Measurements from ENCODE around the gene LRP8. TPM values are rescaled to one million over a fixed set of nuclear protein-coding genes. Genes with fewer than 3 reads are reported as not detected.

LRP8 gene
- polyA plus RNA-seq, 2 donors, result 2.7 to 6.9 TPM

GRCh38 chr1:53349369-53349835 is 21.5 kb upstream of the LRP8 start:
- Histone ChIP-seq H3K36me3 (ENCODE audit: control insufficient read depth in 2 of 2, insufficient read depth in 2 of 2, low read length in 1 of 2) (no peaks in the 10 kb centered on the region), H3K27ac (ENCODE audit: low read depth in 2 of 2, low read length in 1 of 2) (no peak overlapping the region), H3K9me3 (ENCODE audit: control insufficient read depth in 2 of 2, insufficient read depth in 1 of 2, low read depth in 1 of 2, low read length in 1 of 2) (peaks cover 0 to 3% of the 10 kb centered on the region in 2 donors), H3K27me3 (ENCODE audit: control insufficient read depth in 1 of 2, insufficient read depth in 2 of 2, low read length in 2 of 2) (no peaks in the 10 kb centered on the region), H3K4me1 (ENCODE audit: control insufficient read depth in 2 of 2, insufficient read depth in 2 of 2, low read length in 1 of 2) (no peaks in the 10 kb centered on the region), H3K4me3 (ENCODE audit: low read depth in 1 of 2, low read length in 2 of 2) (no peak overlapping the region)
- 61 to 82% methylated on average over 5 of the region's 5 CpGs for WGBS, 2 donors

GRCh38 chr1:53348486-53349368 is 20.9 kb upstream of the LRP8 start:
- H3K36me3 ChIP-seq (ENCODE audit: control insufficient read depth in 2 of 2, insufficient read depth in 2 of 2, low read length in 1 of 2), result no peaks in the 10 kb centered on the region
- H3K27ac ChIP-seq (ENCODE audit: low read depth in 2 of 2, low read length in 1 of 2), result no peak overlapping the region
- no peaks in the 10 kb centered on the region for H3K4me1 ChIP-seq (ENCODE audit: control insufficient read depth in 2 of 2, insufficient read depth in 2 of 2, low read length in 1 of 2)
- H3K27me3 ChIP-seq (ENCODE audit: control insufficient read depth in 1 of 2, insufficient read depth in 2 of 2, low read length in 2 of 2), result no peaks in the 10 kb centered on the region
- peaks cover 0 to 3% of the 10 kb centered on the region in 2 donors for H3K9me3 ChIP-seq (ENCODE audit: control insufficient read depth in 2 of 2, insufficient read depth in 1 of 2, low read depth in 1 of 2, low read length in 1 of 2)
- no peak overlapping the region for H3K4me3 ChIP-seq (ENCODE audit: low read depth in 1 of 2, low read length in 2 of 2)
- WGBS, 2 donors, result 81 to 85% methylated on average over 21 of the region's 21 CpGs

GRCh38 chr1:53346814-53347176 is 18.9 kb upstream of the LRP8 start:
- 67 to 74% methylated on average over 3 of the region's 3 CpGs for WGBS, 2 donors
- H3K27ac ChIP-seq (ENCODE audit: low read depth in 2 of 2, low read length in 1 of 2), result no peak overlapping the region
- no peaks in the 10 kb centered on the region for H3K36me3 ChIP-seq (ENCODE audit: control insufficient read depth in 2 of 2, insufficient read depth in 2 of 2, low read length in 1 of 2)
- H3K9me3 ChIP-seq (ENCODE audit: control insufficient read depth in 2 of 2, insufficient read depth in 1 of 2, low read depth in 1 of 2, low read length in 1 of 2), result peaks cover 0 to 3% of the 10 kb centered on the region in 2 donors
- H3K4me3 ChIP-seq (ENCODE audit: low read depth in 1 of 2, low read length in 2 of 2), result no peak overlapping the region
- H3K4me1 ChIP-seq (ENCODE audit: control insufficient read depth in 2 of 2, insufficient read depth in 2 of 2, low read length in 1 of 2), result no peaks in the 10 kb centered on the region
- H3K27me3 ChIP-seq (ENCODE audit: control insufficient read depth in 1 of 2, insufficient read depth in 2 of 2, low read length in 2 of 2), result no peaks in the 10 kb centered on the region

- H3K9me3 ChIP-seq (ENCODE audit: control insufficient read depth in 2 of 2, insufficient read depth in 1 of 2, low read depth in 1 of 2, low read length in 1 of 2), result peaks cover 0 to 3% of the 10 kb centered on the region in 2 donors
- no peaks in the 10 kb centered on the region for H3K36me3 ChIP-seq (ENCODE audit: control insufficient read depth in 2 of 2, insufficient read depth in 2 of 2, low read length in 1 of 2)
- no peaks in the 10 kb centered on the region for H3K4me1 ChIP-seq (ENCODE audit: control insufficient read depth in 2 of 2, insufficient read depth in 2 of 2, low read length in 1 of 2)
- no peak overlapping the region for H3K4me3 ChIP-seq (ENCODE audit: low read depth in 1 of 2, low read length in 2 of 2)
- no peaks in the 10 kb centered on the region for H3K27me3 ChIP-seq (ENCODE audit: control insufficient read depth in 1 of 2, insufficient read depth in 2 of 2, low read length in 2 of 2)
- no peak overlapping the region for H3K27ac ChIP-seq (ENCODE audit: low read depth in 2 of 2, low read length in 1 of 2)
- WGBS, 2 donors, result 64 to 66% methylated on average over 7 of the region's 7 CpGs
Measured at GRCh38 chr1:53345996-53346813, 18.3 kb upstream of the LRP8 start.

- no peak overlapping the region for H3K4me3 ChIP-seq (ENCODE audit: low read depth in 1 of 2, low read length in 2 of 2)
- H3K27ac ChIP-seq (ENCODE audit: low read depth in 2 of 2, low read length in 1 of 2), result no peak overlapping the region
- WGBS, 2 donors, result 88 to 89% methylated on average over 11 of the region's 11 CpGs
- no peaks in the 10 kb centered on the region for H3K4me1 ChIP-seq (ENCODE audit: control insufficient read depth in 2 of 2, insufficient read depth in 2 of 2, low read length in 1 of 2)
- H3K9me3 ChIP-seq (ENCODE audit: control insufficient read depth in 2 of 2, insufficient read depth in 1 of 2, low read depth in 1 of 2, low read length in 1 of 2), result peaks cover 0 to 3% of the 10 kb centered on the region in 2 donors
- no peaks in the 10 kb centered on the region for H3K36me3 ChIP-seq (ENCODE audit: control insufficient read depth in 2 of 2, insufficient read depth in 2 of 2, low read length in 1 of 2)
- H3K27me3 ChIP-seq (ENCODE audit: control insufficient read depth in 1 of 2, insufficient read depth in 2 of 2, low read length in 2 of 2), result no peaks in the 10 kb centered on the region
Measured at GRCh38 chr1:53344921-53345838, 17.3 kb upstream of the LRP8 start.

- H3K27me3 ChIP-seq (ENCODE audit: control insufficient read depth in 1 of 2, insufficient read depth in 2 of 2, low read length in 2 of 2), result no peaks in the 10 kb centered on the region
- H3K27ac ChIP-seq (ENCODE audit: low read depth in 2 of 2, low read length in 1 of 2), result no peak overlapping the region
- WGBS, 2 donors, result 76 to 78% methylated on average over 9 of the region's 9 CpGs
- no peak overlapping the region for H3K4me3 ChIP-seq (ENCODE audit: low read depth in 1 of 2, low read length in 2 of 2)
- H3K36me3 ChIP-seq (ENCODE audit: control insufficient read depth in 2 of 2, insufficient read depth in 2 of 2, low read length in 1 of 2), result no peaks in the 10 kb centered on the region
- no peaks in the 10 kb centered on the region for H3K4me1 ChIP-seq (ENCODE audit: control insufficient read depth in 2 of 2, insufficient read depth in 2 of 2, low read length in 1 of 2)
- peaks cover 0 to 3% of the 10 kb centered on the region in 2 donors for H3K9me3 ChIP-seq (ENCODE audit: control insufficient read depth in 2 of 2, insufficient read depth in 1 of 2, low read depth in 1 of 2, low read length in 1 of 2)
Measured at GRCh38 chr1:53343831-53344668, 16.2 kb upstream of the LRP8 start.

- 90% methylated on average over 10 of the region's 10 CpGs for WGBS, 2 donors
- no peak overlapping the region for H3K4me3 ChIP-seq (ENCODE audit: low read depth in 1 of 2, low read length in 2 of 2)
- no peak overlapping the region for H3K27ac ChIP-seq (ENCODE audit: low read depth in 2 of 2, low read length in 1 of 2)
- H3K27me3 ChIP-seq (ENCODE audit: control insufficient read depth in 1 of 2, insufficient read depth in 2 of 2, low read length in 2 of 2), result no peaks in the 10 kb centered on the region
- H3K9me3 ChIP-seq (ENCODE audit: control insufficient read depth in 2 of 2, insufficient read depth in 1 of 2, low read depth in 1 of 2, low read length in 1 of 2), result no peaks in the 10 kb centered on the region
- no peaks in the 10 kb centered on the region for H3K36me3 ChIP-seq (ENCODE audit: control insufficient read depth in 2 of 2, insufficient read depth in 2 of 2, low read length in 1 of 2)
- H3K4me1 ChIP-seq (ENCODE audit: control insufficient read depth in 2 of 2, insufficient read depth in 2 of 2, low read length in 1 of 2), result no peaks in the 10 kb centered on the region
Measured at GRCh38 chr1:53342735-53343470, 15.0 kb upstream of the LRP8 start.

- H3K4me1 ChIP-seq (ENCODE audit: control insufficient read depth in 2 of 2, insufficient read depth in 2 of 2, low read length in 1 of 2), result no peaks in the 10 kb centered on the region
- WGBS, 2 donors, result 85 to 94% methylated on average over 7 of the region's 7 CpGs
- no peak overlapping the region for H3K4me3 ChIP-seq (ENCODE audit: low read depth in 1 of 2, low read length in 2 of 2)
- H3K9me3 ChIP-seq (ENCODE audit: control insufficient read depth in 2 of 2, insufficient read depth in 1 of 2, low read depth in 1 of 2, low read length in 1 of 2), result no peaks in the 10 kb centered on the region
- H3K27ac ChIP-seq (ENCODE audit: low read depth in 2 of 2, low read length in 1 of 2), result no peak overlapping the region
- H3K27me3 ChIP-seq (ENCODE audit: control insufficient read depth in 1 of 2, insufficient read depth in 2 of 2, low read length in 2 of 2), result no peaks in the 10 kb centered on the region
- no peaks in the 10 kb centered on the region for H3K36me3 ChIP-seq (ENCODE audit: control insufficient read depth in 2 of 2, insufficient read depth in 2 of 2, low read length in 1 of 2)
Measured at GRCh38 chr1:53341961-53342707, 14.3 kb upstream of the LRP8 start.
